Trophoblast cell (in vitro differentiated cells and primary cell): ENCODE data around the gene AP4S1. TPM values are rescaled to one million over a fixed set of nuclear protein-coding genes. Genes with fewer than 3 reads are reported as not detected.
"Not testable (repeated sequence)": the region's sequence is repeated elsewhere in the genome, so short reads cannot be mapped to it uniquely, and the experiment has no call there.

ENCODE experiments used
- DNase-seq, 2 donors: peaks; one replicate each; pipeline ENCODE4 v3.0.0-alpha.2; 2016
- H2AFZ ChIP-seq: 2 replicates; pipeline ENCODE4 v1.6.1; 2013; ENCODE audit warnings: low read length, moderate library complexity, mild to moderate bottlenecking; ENCODE audit not compliant: insufficient read depth, poor library complexity
- H2AK5ac ChIP-seq: 2 replicates; pipeline ENCODE4 v1.6.1; 2013; ENCODE audit warnings: mild to moderate bottlenecking, low read length
- H2BK120ac ChIP-seq: 2 replicates; pipeline ENCODE4 v1.6.1; 2013; ENCODE audit warnings: low read length, mild to moderate bottlenecking, moderate library complexity; ENCODE audit not compliant: insufficient read depth, poor library complexity
- H2BK12ac ChIP-seq: 2 replicates; pipeline ENCODE4 v1.6.1; 2013; ENCODE audit warnings: mild to moderate bottlenecking, low read length, moderate library complexity
- H2BK5ac ChIP-seq: 2 replicates; pipeline ENCODE4 v1.6.1; 2013; ENCODE audit warnings: low read length, low read depth, moderate library complexity, mild to moderate bottlenecking; ENCODE audit not compliant: poor library complexity
- H3K14ac ChIP-seq: 2 replicates; pipeline ENCODE4 v1.6.1; 2013; ENCODE audit warnings: mild to moderate bottlenecking, low read length
- H3K18ac ChIP-seq: 2 replicates; pipeline ENCODE4 v1.6.1; 2013; ENCODE audit warnings: mild to moderate bottlenecking, low read length
- H3K23ac ChIP-seq: 2 replicates; pipeline ENCODE4 v1.6.1; 2013; ENCODE audit warnings: low read length
- H3K27ac ChIP-seq: 2 replicates; pipeline ENCODE4 v1.5.1; 2013; ENCODE audit warnings: low read depth, mild to moderate bottlenecking, inconsistent platforms, low read length, moderate library complexity
- H3K27me3 ChIP-seq: 2 replicates; pipeline ENCODE4 v1.6.1; 2013; ENCODE audit warnings: inconsistent platforms, mild to moderate bottlenecking, low read length, moderate library complexity; ENCODE audit not compliant: insufficient read depth
- H3K36me3 ChIP-seq, 2 experiments: 1 replicate in 1 of 2; 2 replicates in 1 of 2; pipeline ENCODE4 v1.6.1; 2013; ENCODE audit warnings: low read length in 2 of 2, mild to moderate bottlenecking in 2 of 2, moderate library complexity in 1 of 2; ENCODE audit not compliant: insufficient read depth in 2 of 2, control insufficient read depth in 1 of 2
- H3K4ac ChIP-seq: 2 replicates; pipeline ENCODE4 v1.6.1; 2013; ENCODE audit warnings: low read depth, mild to moderate bottlenecking, low read length, moderate library complexity
- H3K4me1 ChIP-seq, 2 experiments: 1 replicate in 1 of 2; 2 replicates in 1 of 2; pipeline ENCODE4 v1.6.1; 2013; ENCODE audit warnings: low read length in 2 of 2, mild to moderate bottlenecking in 2 of 2, moderate library complexity in 1 of 2; ENCODE audit not compliant: insufficient read depth in 2 of 2, control insufficient read depth in 1 of 2
- H3K4me2 ChIP-seq: 2 replicates; pipeline ENCODE4 v1.6.1; 2013; ENCODE audit warnings: inconsistent platforms, mild to moderate bottlenecking, low read length, moderate library complexity
- H3K4me3 ChIP-seq: 2 replicates; pipeline ENCODE4 v1.5.1; 2013; ENCODE audit warnings: mild to moderate bottlenecking, low read depth, low read length, inconsistent platforms
- H3K79me1 ChIP-seq: one replicate; pipeline ENCODE4 v1.6.1; 2013; ENCODE audit warnings: low read length
- H3K79me2 ChIP-seq: 2 replicates; pipeline ENCODE4 v1.6.1; 2013; ENCODE audit warnings: low read length, mild to moderate bottlenecking; ENCODE audit not compliant: control insufficient read depth, insufficient read depth, poor library complexity
- H3K9ac ChIP-seq: 2 replicates; pipeline ENCODE4 v1.6.1; 2013; ENCODE audit warnings: mild to moderate bottlenecking, low read length
- H3K9me3 ChIP-seq: 2 replicates; pipeline ENCODE4 v1.6.1; 2013; ENCODE audit warnings: low read depth, mild to moderate bottlenecking, control low read depth, inconsistent platforms, low read length; ENCODE audit not compliant: insufficient read depth
- H4K12ac ChIP-seq: 2 replicates; pipeline ENCODE4 v1.6.1; 2013; ENCODE audit warnings: low read depth, mild to moderate bottlenecking, low read length, moderate library complexity
- H4K8ac ChIP-seq: 2 replicates; pipeline ENCODE4 v1.6.1; 2013; ENCODE audit warnings: low read depth, mild to moderate bottlenecking, low read length, moderate library complexity
- H4K91ac ChIP-seq: one replicate; pipeline ENCODE4 v1.6.1; 2013; ENCODE audit warnings: low read depth, mild to moderate bottlenecking, low read length, moderate library complexity
- WGBS: extraction: QIAGEN DNeasy Blood & Tissue Kit; methylation state at CpG from one replicate; pipeline ENCODE4 v1.1.7; 2013; ENCODE audit warnings: missing lambda C conversion rate; ENCODE audit not compliant: insufficient read length, insufficient coverage; ENCODE audit errors: extremely low coverage; 5-methylcytosine and 5-hydroxymethylcytosine counted together
- polyA plus RNA-seq: library from polyadenylated mRNA; stranded (reverse); fragments of 200-250 nt; gene quantifications from 2 replicates; pipeline ENCODE4 v1.2.3, GENCODE V29; 2013

Gene AP4S1, protein sequence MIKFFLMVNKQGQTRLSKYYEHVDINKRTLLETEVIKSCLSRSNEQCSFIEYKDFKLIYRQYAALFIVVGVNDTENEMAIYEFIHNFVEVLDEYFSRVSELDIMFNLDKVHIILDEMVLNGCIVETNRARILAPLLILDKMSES
- 4.1 and 4.5 TPM in 2 replicates for polyA plus RNA-seq

DNA sequence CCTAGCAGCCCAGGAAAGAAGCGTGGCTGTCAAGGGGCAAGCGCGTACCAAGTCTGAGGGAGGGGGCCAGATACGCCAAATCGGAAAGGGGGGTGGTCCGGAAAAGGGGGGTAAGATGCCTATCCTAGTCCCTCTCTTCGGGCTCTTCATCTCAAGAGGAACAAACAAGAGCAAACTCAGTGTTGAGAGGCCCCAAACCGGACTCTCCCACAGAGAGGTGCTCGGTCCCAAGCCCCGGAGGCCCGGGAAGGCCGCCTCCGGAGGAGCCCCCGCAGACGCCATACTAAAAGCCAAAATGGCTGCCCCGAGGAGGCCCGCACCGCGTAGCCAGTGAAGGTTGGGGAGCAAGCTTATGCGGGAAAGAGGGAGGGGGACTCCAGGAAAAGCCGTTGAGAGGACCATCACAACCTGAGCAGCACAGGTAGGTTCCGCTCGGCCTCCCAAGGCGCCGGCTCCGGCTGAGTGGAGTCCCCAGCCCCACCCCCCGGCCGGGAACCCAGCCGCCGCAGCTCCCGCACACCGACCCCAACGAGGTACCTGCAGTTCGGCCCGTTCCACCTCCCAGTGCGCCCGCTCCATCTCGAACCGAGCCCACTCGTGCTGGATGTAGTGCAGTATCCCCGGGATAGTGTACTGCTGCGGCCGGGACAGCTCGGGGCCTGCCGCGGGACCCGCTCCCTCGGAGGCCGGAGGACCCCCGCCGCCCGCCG, at the start of gene AP4S1:
TSS of gene AP4S1 (plus strand) at position 283 of the 710 bp plus-strand sequence. CDS start 40,548 bp downstream, outside the sequence.
- H3K36me3 ChIP-seq = peaks cover 0 to 2% of the 10 kb centered on the region in 2 experiments
- peaks cover 19% of the 10 kb centered on the region for H3K79me1 ChIP-seq
- no peak within 1 kb of the TSS for H3K23ac ChIP-seq
- H2AK5ac ChIP-seq = peak within 1 kb of the TSS; percentile 80
- WGBS = no CpG with 5 or more reads among the region's 53 CpGs
- H2BK12ac ChIP-seq = peak within 1 kb of the TSS; percentile 7
- H3K4me1 ChIP-seq = peaks cover 3% of the 10 kb centered on the region in 2 experiments
- no peaks in the 10 kb centered on the region for H3K9me3 ChIP-seq
- H3K4ac ChIP-seq = peak within 1 kb of the TSS; percentile 89
- H3K79me2 ChIP-seq = peaks cover 18% of the 10 kb centered on the region
- DNase-seq = peak in 1 of 2 donors; percentile 49
- peak within 1 kb of the TSS; percentile 89 for H2BK120ac ChIP-seq
- H3K27ac ChIP-seq = peak within 1 kb of the TSS; percentile 98
- H2AFZ ChIP-seq = peak within 1 kb of the TSS; percentile 74
- H4K12ac ChIP-seq = peak within 1 kb of the TSS; percentile 72
- H3K18ac ChIP-seq = peak within 1 kb of the TSS; percentile 85
- H3K4me3 ChIP-seq = peak within 1 kb of the TSS; percentile 100
- H4K91ac ChIP-seq = peak within 1 kb of the TSS; percentile 99
- H3K27me3 ChIP-seq = no peaks in the 10 kb centered on the region
- H3K9ac ChIP-seq = peak within 1 kb of the TSS; percentile 99
- H3K4me2 ChIP-seq = peak within 1 kb of the TSS; percentile 80
- H4K8ac ChIP-seq = peak within 1 kb of the TSS; percentile 80
- peak within 1 kb of the TSS; percentile 93 for H2BK5ac ChIP-seq
- H3K14ac ChIP-seq = peak within 1 kb of the TSS; percentile 93

DNA sequence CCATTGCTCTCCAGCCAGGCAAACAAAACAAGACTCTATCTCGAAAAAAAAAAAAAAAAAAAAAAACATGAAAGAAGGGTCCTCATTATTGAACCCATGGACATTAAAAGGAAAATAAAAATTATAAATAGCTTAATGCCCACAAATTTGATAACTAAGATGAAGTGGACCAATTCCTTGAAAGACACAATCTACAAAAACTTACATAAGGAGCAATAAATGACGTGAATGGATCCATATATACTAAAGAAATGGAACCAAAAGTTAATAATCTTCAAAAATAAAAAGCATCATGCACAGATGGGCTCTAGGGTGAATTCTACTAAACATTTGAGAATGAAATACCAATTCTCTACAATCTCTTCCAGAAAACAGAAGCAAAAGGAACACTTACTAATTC, 47.7 kb upstream of the AP4S1 start:
- Histone ChIP-seq H3K36me3 (no peaks in the 10 kb centered on the region), H2BK12ac (no peak overlapping the region), H3K4ac (no peak overlapping the region), H4K12ac (no peak overlapping the region), H3K79me1 (no peaks in the 10 kb centered on the region), H3K4me1 (no peaks in the 10 kb centered on the region), H2BK5ac (no peak overlapping the region), H3K23ac (no peak overlapping the region), H3K4me2 (no peak overlapping the region), H3K4me3 (no peak overlapping the region), H2AFZ (no peak overlapping the region), H2AK5ac (no peak overlapping the region), H3K27ac (no peak overlapping the region), H4K8ac (no peak overlapping the region), H2BK120ac (no peak overlapping the region), H3K14ac (no peak overlapping the region), H3K9me3 (no peaks in the 10 kb centered on the region), H3K79me2 (peaks cover 7% of the 10 kb centered on the region), H3K18ac (no peak overlapping the region), H4K91ac (no peak overlapping the region), H3K9ac (no peak overlapping the region), H3K27me3 (no peaks in the 10 kb centered on the region)
- no CpG with 5 or more reads among the region's 2 CpGs for WGBS
- DNase-seq = no peak

DNA sequence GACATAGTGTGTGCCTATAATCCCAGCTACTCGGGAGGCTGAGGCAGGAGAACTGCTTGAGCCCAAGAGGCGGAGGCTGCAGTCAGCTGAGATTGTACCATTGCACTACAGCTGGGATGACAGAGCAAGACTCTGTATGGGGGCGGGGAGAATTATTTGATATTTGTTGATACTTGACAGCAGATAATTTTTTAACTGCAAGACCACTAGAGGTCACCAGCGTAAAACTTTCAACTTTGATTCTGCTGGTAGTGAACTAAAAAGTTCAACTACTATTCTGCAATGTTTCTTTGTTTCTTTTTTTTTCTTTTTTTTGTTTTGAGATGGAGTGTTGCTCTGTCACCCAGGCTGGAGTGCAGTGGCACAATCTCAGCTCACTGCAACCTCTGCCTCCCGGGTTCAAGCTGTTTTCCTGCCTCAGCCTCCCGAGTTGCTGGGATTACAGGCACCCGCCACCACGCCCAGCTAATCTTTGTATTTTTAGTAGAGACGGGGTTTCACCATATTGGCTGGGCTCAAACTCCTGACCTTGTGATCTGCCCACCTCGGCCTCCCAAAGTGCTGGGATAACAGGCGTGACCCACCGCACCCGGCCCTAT, 45.2 kb upstream of the AP4S1 start:
- H3K27ac ChIP-seq, H3K23ac ChIP-seq, H3K9ac ChIP-seq, H2AFZ ChIP-seq, H3K36me3 ChIP-seq, H2AK5ac ChIP-seq, H4K91ac ChIP-seq, H3K79me1 ChIP-seq, H3K14ac ChIP-seq, H2BK120ac ChIP-seq, H3K4me3 ChIP-seq, H3K4me2 ChIP-seq, H4K8ac ChIP-seq, H2BK5ac ChIP-seq, H4K12ac ChIP-seq, H3K9me3 ChIP-seq, H3K27me3 ChIP-seq, H3K79me2 ChIP-seq, H3K4me1 ChIP-seq, H3K18ac ChIP-seq, H2BK12ac ChIP-seq: not testable (repeated sequence)
- no CpG with 5 or more reads among the region's 13 CpGs for WGBS
- peak; percentile 48 to 86 for DNase-seq
- peak overlapping the region; percentile 52 for H3K4ac ChIP-seq

DNA sequence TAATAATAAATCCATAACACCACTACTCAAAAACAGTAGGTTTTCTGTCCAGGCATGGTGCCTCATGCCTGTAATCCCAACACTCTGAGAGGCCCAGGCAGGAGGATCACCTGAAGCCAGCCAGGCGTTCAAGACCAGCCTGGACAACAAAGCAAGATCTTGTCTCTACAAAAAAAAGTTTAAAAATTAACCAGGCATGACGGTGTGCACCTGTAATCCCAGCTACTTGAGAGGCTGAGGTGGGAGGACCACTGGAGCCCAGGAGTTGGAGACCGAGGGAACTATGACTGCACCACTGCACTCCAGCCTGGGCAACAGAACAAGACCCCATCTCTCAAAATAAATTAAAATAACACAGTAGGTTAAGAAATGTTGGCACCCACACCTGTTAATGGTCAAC, 44.5 kb upstream of the AP4S1 start:
- Histone ChIP-seq H2BK12ac (no peak overlapping the region), H3K4ac (no peak overlapping the region), H3K4me2 (no peak overlapping the region), H2BK5ac (no peak overlapping the region), H3K9ac (no peak overlapping the region), H3K9me3 (no peaks in the 10 kb centered on the region), H2AFZ (no peak overlapping the region), H3K79me1 (no peaks in the 10 kb centered on the region), H4K12ac (no peak overlapping the region), H4K8ac (no peak overlapping the region), H3K4me1 (no peaks in the 10 kb centered on the region), H3K23ac (no peak overlapping the region), H3K4me3 (no peak overlapping the region), H3K27me3 (no peaks in the 10 kb centered on the region), H3K79me2 (peaks cover 4% of the 10 kb centered on the region), H3K27ac (no peak overlapping the region), H3K18ac (no peak overlapping the region), H2AK5ac (no peak overlapping the region), H3K14ac (no peak overlapping the region), H4K91ac (no peak overlapping the region), H2BK120ac (no peak overlapping the region), H3K36me3 (no peaks in the 10 kb centered on the region)
- no CpG with 5 or more reads among the region's 3 CpGs for WGBS
- no peak for DNase-seq
